Measurements from ENCODE around the gene MRPL24. TPM values are rescaled to one million over a fixed set of nuclear protein-coding genes. Genes with fewer than 3 reads are reported as not detected.

Gene MRPL24
- polyA plus RNA-seq, 3 donors from 2014 or later = 75.4 to 126 (median 88.2) TPM

GRCh38 chr1:156752843-156753482, 12.1 kb upstream of the MRPL24 start:
- H3K36me3 Mint-ChIP-seq = no peaks in the 10 kb centered on the region
- H3K27me3 Mint-ChIP-seq (ENCODE audit: low read depth in 3 of 3) = peaks cover 0 to 7% (median 5%) of the 10 kb centered on the region in 3 donors
- no peaks in the 10 kb centered on the region for H3K9me3 Mint-ChIP-seq
- peak overlapping the region; percentile 59 to 95 (median 92) for H3K27ac Mint-ChIP-seq
- peak overlapping the region; percentile 92 to 94 (median 93) for H3K4me3 Mint-ChIP-seq
- no peak for DNase-seq
- H3K4me1 Mint-ChIP-seq = peaks cover 43 to 44% of the 10 kb centered on the region in 2 donors

- H3K4me1 Mint-ChIP-seq = peaks cover 51 to 53% of the 10 kb centered on the region in 2 donors
- peak overlapping the region; percentile 92 to 94 (median 93) for H3K4me3 Mint-ChIP-seq
- H3K27ac Mint-ChIP-seq = peak overlapping the region; percentile 85 to 95 (median 92)
- DNase-seq = peak; percentile 91 to 93 (median 91)
- no peaks in the 10 kb centered on the region for H3K9me3 Mint-ChIP-seq
- no peaks in the 10 kb centered on the region for H3K36me3 Mint-ChIP-seq
- peaks cover under 1 to 10% (median 6%) of the 10 kb centered on the region in 3 donors for H3K27me3 Mint-ChIP-seq (ENCODE audit: low read depth in 3 of 3)
Observed at GRCh38 chr1:156751757-156752481, 11.0 kb upstream of the MRPL24 start.

- Mint-ChIP-seq H3K4me1 (peaks cover 56 to 57% of the 10 kb centered on the region in 2 donors), H3K36me3 (no peaks in the 10 kb centered on the region), H3K4me3 (peak within 1 kb of the TSS; percentile 92 to 97 (median 93)), H3K27me3 (ENCODE audit: low read depth in 3 of 3) (peaks cover 5 to 10% (median 7%) of the 10 kb centered on the region in 3 donors), H3K27ac (peak within 1 kb of the TSS; percentile 91 to 97 (median 95)), H3K9me3 (no peaks in the 10 kb centered on the region)
- DNase-seq = no peak
Observed at GRCh38 chr1:156751451-156751756, 10.5 kb upstream of the MRPL24 start, which contains the start of gene HDGF. HDGF (minus strand) TSS chr1:156751675; CDS start chr1:156751429, 246 bp downstream.

GRCh38 chr1:156750711-156751450, 10.0 kb upstream of the MRPL24 start:
- Mint-ChIP-seq H3K27ac (peak overlapping the region; percentile 91 to 97 (median 95)), H3K27me3 (ENCODE audit: low read depth in 3 of 3) (peaks cover 6 to 10% (median 8%) of the 10 kb centered on the region in 3 donors), H3K9me3 (no peaks in the 10 kb centered on the region), H3K4me1 (peaks cover 62% of the 10 kb centered on the region in 2 donors), H3K36me3 (peaks cover 0 to under 1% (median 0%) of the 10 kb centered on the region in 3 donors), H3K4me3 (peak overlapping the region; percentile 87 to 97 (median 93))
- DNase-seq = no peak

- peaks cover 0 to 4% (median 0%) of the 10 kb centered on the region in 3 donors for H3K36me3 Mint-ChIP-seq
- DNase-seq = no peak
- peaks cover 68 to 69% of the 10 kb centered on the region in 2 donors for H3K4me1 Mint-ChIP-seq
- peak overlapping the region; percentile 91 to 97 (median 95) for H3K27ac Mint-ChIP-seq
- H3K9me3 Mint-ChIP-seq = no peaks in the 10 kb centered on the region
- H3K4me3 Mint-ChIP-seq = peak overlapping the region; percentile 87 to 97 (median 93)
- H3K27me3 Mint-ChIP-seq (ENCODE audit: low read depth in 3 of 3) = peaks cover 6 to 10% (median 8%) of the 10 kb centered on the region in 3 donors
Observed at GRCh38 chr1:156750191-156750672, 9.3 kb upstream of the MRPL24 start.

GRCh38 chr1:156749419-156750118, 8.7 kb upstream of the MRPL24 start:
- H3K27me3 Mint-ChIP-seq (ENCODE audit: low read depth in 3 of 3) = peaks cover 6 to 10% (median 8%) of the 10 kb centered on the region in 3 donors
- H3K4me3 Mint-ChIP-seq = peak overlapping the region; percentile 87 to 97 (median 93)
- H3K27ac Mint-ChIP-seq = peak overlapping the region; percentile 91 to 97 (median 95)
- no peak for DNase-seq
- no peaks in the 10 kb centered on the region for H3K9me3 Mint-ChIP-seq
- H3K36me3 Mint-ChIP-seq = peaks cover 0 to 4% (median 0%) of the 10 kb centered on the region in 3 donors
- H3K4me1 Mint-ChIP-seq = peaks cover 67 to 70% of the 10 kb centered on the region in 2 donors

GRCh38 chr1:156748670-156749418, 8.0 kb upstream of the MRPL24 start:
- peaks cover 6 to 10% (median 8%) of the 10 kb centered on the region in 3 donors for H3K27me3 Mint-ChIP-seq (ENCODE audit: low read depth in 3 of 3)
- H3K27ac Mint-ChIP-seq = peak overlapping the region; percentile 91 to 97 (median 95)
- no peak for DNase-seq
- peak overlapping the region; percentile 87 to 97 (median 93) for H3K4me3 Mint-ChIP-seq
- H3K9me3 Mint-ChIP-seq = no peaks in the 10 kb centered on the region
- H3K4me1 Mint-ChIP-seq = peaks cover 67 to 70% of the 10 kb centered on the region in 2 donors
- peaks cover 0 to 4% (median 4%) of the 10 kb centered on the region in 3 donors for H3K36me3 Mint-ChIP-seq

- H3K9me3 Mint-ChIP-seq = no peaks in the 10 kb centered on the region
- DNase-seq = no peak
Observed at GRCh38 chr1:156747742-156748669, 7.1 kb upstream of the MRPL24 start.

GRCh38 chr1:156746728-156747631, 6.1 kb upstream of the MRPL24 start:
- H3K4me3 Mint-ChIP-seq = peak overlapping the region; percentile 87 to 97 (median 92)
- peak; percentile 61 to 65 (median 64) for DNase-seq
- H3K36me3 Mint-ChIP-seq = peaks cover 0 to 4% (median 4%) of the 10 kb centered on the region in 3 donors
- peaks cover 6 to 10% (median 6%) of the 10 kb centered on the region in 3 donors for H3K27me3 Mint-ChIP-seq (ENCODE audit: low read depth in 3 of 3)
- peak overlapping the region; percentile 91 to 98 (median 96) for H3K27ac Mint-ChIP-seq
- no peaks in the 10 kb centered on the region for H3K9me3 Mint-ChIP-seq
- H3K4me1 Mint-ChIP-seq = peaks cover 56 to 60% of the 10 kb centered on the region in 2 donors

More at GRCh38 chr1:156747742-156748669, 7.1 kb upstream of the MRPL24 start:
- H3K27me3 Mint-ChIP-seq (ENCODE audit: low read depth in 3 of 3) = peaks cover 6 to 10% (median 8%) of the 10 kb centered on the region in 3 donors
- peak overlapping the region; percentile 87 to 97 (median 93) for H3K4me3 Mint-ChIP-seq
- H3K36me3 Mint-ChIP-seq = peaks cover 0 to 4% (median 4%) of the 10 kb centered on the region in 3 donors
- H3K4me1 Mint-ChIP-seq = peaks cover 65 to 68% of the 10 kb centered on the region in 2 donors
- peak overlapping the region; percentile 91 to 97 (median 95) for H3K27ac Mint-ChIP-seq

GRCh38 chr1:156746406-156746727, 5.5 kb upstream of the MRPL24 start:
- Mint-ChIP-seq H3K4me1 (peaks cover 63 to 66% of the 10 kb centered on the region in 2 donors), H3K4me3 (peak overlapping the region; percentile 85 to 95 (median 89)), H3K27me3 (ENCODE audit: low read depth in 3 of 3) (peaks cover 5 to 10% (median 6%) of the 10 kb centered on the region in 3 donors), H3K27ac (peak overlapping the region; percentile 86 to 98 (median 96)), H3K36me3 (peaks cover under 1 to 5% (median 4%) of the 10 kb centered on the region in 3 donors), H3K9me3 (no peaks in the 10 kb centered on the region)
- peak; percentile 49 to 56 (median 50) for DNase-seq

- peaks cover 3 to 7% (median 6%) of the 10 kb centered on the region in 3 donors for H3K36me3 Mint-ChIP-seq
- DNase-seq = no peak
- peak overlapping the region; percentile 85 to 95 (median 89) for H3K4me3 Mint-ChIP-seq
- peak overlapping the region; percentile 86 to 98 (median 96) for H3K27ac Mint-ChIP-seq
- peaks cover 67 to 70% of the 10 kb centered on the region in 2 donors for H3K4me1 Mint-ChIP-seq
- H3K9me3 Mint-ChIP-seq = no peaks in the 10 kb centered on the region
- H3K27me3 Mint-ChIP-seq (ENCODE audit: low read depth in 3 of 3) = peaks cover 6 to 10% (median 10%) of the 10 kb centered on the region in 3 donors
Observed at GRCh38 chr1:156745881-156746280, 5.0 kb upstream of the MRPL24 start.
